Right lobe of liver (tissue), 6 donors: ENCODE results near the gene PPOX. TPM values are rescaled to one million over a fixed set of nuclear protein-coding genes. Genes with fewer than 3 reads are reported as not detected.
A peak's percentile ranks its signal among the peaks of the same experiment; 100 is the strongest.

Experiments used
- ATAC-seq, 4 donors: fragments of 200-7000 bp; cut with Tn5 transposase; one replicate each; pipeline ENCODE4 v1.9.1; 2020; ENCODE audit warnings: mild to moderate bottlenecking in 4 of 4, moderate library complexity in 4 of 4
- DNase-seq, 3 donors: peaks; one replicate each; pipeline ENCODE4 v3.0.0-alpha.2; 2020
- H3K27ac ChIP-seq, 3 donors: fragments of 200-600 bp; one replicate each; pipeline ENCODE4 v1.8.0; 2022
- H3K27me3 ChIP-seq, 2 donors: fragments of 200-600 bp; one replicate each; pipeline ENCODE4 v1.8.0; 2022
- H3K36me3 ChIP-seq, 4 donors: fragments of 200-600 bp; sonication (generic) in 1 of 4; one replicate each; pipeline versions ENCODE4 v1.5.1 to v1.8.0; 2017 to 2022; ENCODE audit warnings: control low read depth in 1 of 4
- H3K4me1 ChIP-seq, 4 donors: fragments of 200-600 bp; sonication (generic) in 1 of 4; one replicate each; pipeline versions ENCODE4 v1.5.1 to v1.8.0; 2017 to 2022; ENCODE audit warnings: control low read depth in 1 of 4
- H3K4me3 ChIP-seq, 3 donors: fragments of 200-600 bp; one replicate each; pipeline ENCODE4 v1.8.0; 2022
- H3K9me3 ChIP-seq, 4 donors: fragments of 200-600 bp; sonication (generic) in 1 of 4; one replicate each; pipeline versions ENCODE4 v1.5.1 to v1.8.0; 2017 to 2022; ENCODE audit warnings: control low read depth in 1 of 4
- POLR2A ChIP-seq: fragments of 450-650 bp; IDR thresholded peaks from one replicate; pipeline ENCODE4 v1.6.1; 2017; ENCODE audit warnings: antibody characterized with exemption, mild to moderate bottlenecking
- WGBS: methylation state at CpG from one replicate; pipeline ENCODE4 v1.1.6; 2018; ENCODE audit warnings: low coverage, low lambda C conversion rate; ENCODE audit not compliant: insufficient coverage; ENCODE audit errors: missing lambda C conversion rate; 5-methylcytosine and 5-hydroxymethylcytosine counted together
- intact Hi-C, 2 donors: fragments of 100-400 bp; cut with DNase I; formaldehyde crosslinking; loops; one replicate each; pipeline versions ENCODE4 v1.11.2 to v1.14.1; 2022
- total RNA-seq, 6 experiments: library from RNA; depleted of rRNA in 2 of 6; stranded (reverse); fragments of >200 nt in 2 of 6; fragmentation: NEBNext Ultra II Directional in 3 of 6; extraction: Animal tissue kit (Norgen Biotek cat#: 25700) in 3 of 6; gene quantifications; one replicate each; pipeline versions ENCODE4 v1.1.0 to v1.2.4, GENCODE V29; 2016 to 2023
- TF ChIP-seq, protein P1 (sequence below), 4 donors: fragments of 200-600 bp in 3 of 4; fragments of 450-650 bp in 1 of 4; IDR thresholded peaks; one replicate each; pipeline versions ENCODE4 v1.5.1 to v1.8.0; 2016 to 2022; ENCODE audit warnings: antibody characterized with exemption in 4 of 4, mild to moderate bottlenecking in 2 of 4
- donor health status: DM: no; HTN: yes; CAD: no.
- donor health status: DM: no; HTN: no; CAD: no.
- donor health status: DM: no; HTN: no; CAD: no.
- donor health status: DM: no; HTN: yes; CAD: no.
- donor health status: DM: no; HTN: yes; CAD: no.

PPOX gene
- total RNA-seq, 6 experiments from 2014 or later = 7.6 to 14.3 (median 9.5) TPM

DNA sequence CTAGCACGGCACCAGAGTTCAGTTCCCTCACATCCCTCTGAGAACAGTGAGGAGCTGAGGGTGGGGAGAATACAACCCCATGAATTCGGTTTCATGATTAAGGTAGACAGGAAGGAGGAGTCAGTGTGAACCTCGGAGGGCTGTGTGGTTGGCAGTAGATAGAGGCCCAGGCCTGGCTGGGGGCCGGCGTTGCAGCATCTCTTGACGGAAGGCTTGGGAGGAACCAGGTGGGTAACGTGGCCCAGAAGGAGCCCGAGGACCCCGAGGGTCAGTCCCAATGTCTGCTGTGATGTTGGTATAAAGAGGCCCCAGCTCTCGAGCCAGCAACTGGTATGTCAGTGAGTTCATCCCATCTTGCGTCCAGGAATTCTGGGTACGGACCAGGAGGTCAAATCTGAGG lies 5.5 kb downstream of the PPOX start:
- H3K27ac ChIP-seq = no peak overlapping the region
- 76% methylated on average over 5 of the region's 12 CpGs for WGBS

DNA sequence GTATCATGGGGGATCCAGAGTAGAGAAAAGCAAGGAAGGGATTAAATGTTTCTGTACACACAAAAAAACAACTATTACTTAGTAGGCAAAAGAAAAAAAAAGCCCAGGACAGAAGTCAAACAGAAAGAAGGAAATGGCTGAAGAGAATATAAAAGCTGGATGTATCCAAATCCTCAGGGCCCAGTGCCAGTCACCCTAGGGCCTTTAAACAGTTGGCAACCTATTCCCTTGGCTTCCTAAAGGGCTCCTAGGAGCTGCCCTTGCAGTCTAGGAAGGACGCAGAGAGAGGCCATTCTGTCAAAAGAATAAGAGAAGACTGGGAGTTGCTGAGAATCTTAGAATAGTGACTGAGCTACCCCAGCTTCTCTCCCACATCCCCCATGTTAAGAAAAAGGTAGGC lies 6.1 kb downstream of the PPOX start:
- TF ChIP-seq, protein P1, sequence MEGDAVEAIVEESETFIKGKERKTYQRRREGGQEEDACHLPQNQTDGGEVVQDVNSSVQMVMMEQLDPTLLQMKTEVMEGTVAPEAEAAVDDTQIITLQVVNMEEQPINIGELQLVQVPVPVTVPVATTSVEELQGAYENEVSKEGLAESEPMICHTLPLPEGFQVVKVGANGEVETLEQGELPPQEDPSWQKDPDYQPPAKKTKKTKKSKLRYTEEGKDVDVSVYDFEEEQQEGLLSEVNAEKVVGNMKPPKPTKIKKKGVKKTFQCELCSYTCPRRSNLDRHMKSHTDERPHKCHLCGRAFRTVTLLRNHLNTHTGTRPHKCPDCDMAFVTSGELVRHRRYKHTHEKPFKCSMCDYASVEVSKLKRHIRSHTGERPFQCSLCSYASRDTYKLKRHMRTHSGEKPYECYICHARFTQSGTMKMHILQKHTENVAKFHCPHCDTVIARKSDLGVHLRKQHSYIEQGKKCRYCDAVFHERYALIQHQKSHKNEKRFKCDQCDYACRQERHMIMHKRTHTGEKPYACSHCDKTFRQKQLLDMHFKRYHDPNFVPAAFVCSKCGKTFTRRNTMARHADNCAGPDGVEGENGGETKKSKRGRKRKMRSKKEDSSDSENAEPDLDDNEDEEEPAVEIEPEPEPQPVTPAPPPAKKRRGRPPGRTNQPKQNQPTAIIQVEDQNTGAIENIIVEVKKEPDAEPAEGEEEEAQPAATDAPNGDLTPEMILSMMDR (IDR thresholded peaks at IDR 0.05) = no peak
- no peak for TF ChIP-seq POLR2A
- Histone ChIP-seq H3K4me3 (no peak overlapping the region), H3K36me3 (peaks cover 0 to 40% (median 14%) of the 10 kb centered on the region in 4 donors), H3K27me3 (no peaks in the 10 kb centered on the region), H3K9me3 (no peaks in the 10 kb centered on the region), H3K4me1 (peaks cover 0 to 15% (median 5%) of the 10 kb centered on the region in 4 donors), H3K27ac (no peak overlapping the region)
- DNase-seq (peak in 1 of 3 donors; percentile 3), ATAC-seq (no peak)
- WGBS = 44% methylated on average over 1 of the region's 1 CpG
- intact Hi-C loops = no loop called here

More for the DNA sequence above, 5.5 kb downstream of the PPOX start:
- intact Hi-C loops = no loop called here
- TF ChIP-seq POLR2A = no peak
- TF ChIP-seq, protein P1 (IDR thresholded peaks at IDR 0.05) = no peak
- H3K4me3 ChIP-seq = no peak overlapping the region
- H3K9me3 ChIP-seq = no peaks in the 10 kb centered on the region
- ATAC-seq (no peak), DNase-seq (no peak)
- peaks cover 0 to 40% (median 14%) of the 10 kb centered on the region in 4 donors for H3K36me3 ChIP-seq
- H3K4me1 ChIP-seq = peaks cover 0 to 15% (median 7%) of the 10 kb centered on the region in 4 donors
- H3K27me3 ChIP-seq = no peaks in the 10 kb centered on the region

GRCh38 chr1:161172776-161173376 lies 6.7 kb downstream of the PPOX start:
- intact Hi-C loops = no loop called here
- TF ChIP-seq, protein P1 (IDR thresholded peaks at IDR 0.05) = no peak
- no peak for TF ChIP-seq POLR2A
- ATAC-seq (no peak), DNase-seq (peak in 2 of 3 donors; percentile 15 to 30)
- Histone ChIP-seq H3K36me3 (peaks cover 0 to 40% (median 14%) of the 10 kb centered on the region in 4 donors), H3K4me3 (no peak overlapping the region), H3K4me1 (peaks cover 0 to 17% (median 5%) of the 10 kb centered on the region in 4 donors), H3K27ac (no peak overlapping the region), H3K9me3 (no peaks in the 10 kb centered on the region), H3K27me3 (no peaks in the 10 kb centered on the region)
- 33% methylated on average over 4 of the region's 4 CpGs for WGBS

DNA sequence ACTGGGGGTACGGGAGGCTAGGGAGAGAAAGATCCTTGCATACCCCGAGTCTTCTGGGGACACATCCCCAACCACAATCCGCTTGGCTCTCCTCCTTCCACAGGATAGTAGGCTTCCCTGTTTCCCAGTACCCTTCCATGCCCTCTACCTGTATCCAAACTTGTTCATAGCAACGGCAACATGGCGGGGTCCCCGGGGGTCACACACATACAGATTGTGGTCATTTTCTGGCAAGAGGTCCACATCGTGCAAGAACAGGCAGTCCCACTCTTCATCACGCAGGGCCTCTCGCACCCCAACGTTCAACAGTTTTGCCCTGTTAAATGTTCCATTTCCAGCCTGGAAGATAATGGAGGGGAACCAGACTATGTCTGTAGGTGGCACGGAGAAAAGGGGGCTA lies 7.5 kb downstream of the PPOX start:
- Histone ChIP-seq H3K4me1 (peaks cover 0 to 24% (median 7%) of the 10 kb centered on the region in 4 donors), H3K9me3 (no peaks in the 10 kb centered on the region), H3K4me3 (no peak overlapping the region), H3K36me3 (peaks cover 0 to 40% (median 14%) of the 10 kb centered on the region in 4 donors), H3K27ac (no peak overlapping the region), H3K27me3 (no peaks in the 10 kb centered on the region)
- no peak for TF ChIP-seq POLR2A
- TF ChIP-seq, protein P1 (IDR thresholded peaks at IDR 0.05) = no peak
- WGBS = 93% methylated on average over 6 of the region's 11 CpGs
- DNase-seq (peak in 2 of 3 donors; percentile 6 to 20), ATAC-seq (no peak)
- intact Hi-C loops = no loop called here
